LNCaP clone FGC (cell line): ENCODE data around the gene MUC7.

ENCODE experiments used
- DNase-seq: peaks from one replicate; pipeline ENCODE4 v3.0.0-alpha.2; 2011; ENCODE audit warnings: low read depth
- H3K4me3 ChIP-seq: 2 replicates; pipeline ENCODE4 v1.5.1; 2011; ENCODE audit warnings: mild to moderate bottlenecking, low read depth, low read length, control low read depth
- TF ChIP-seq, protein P1 (sequence below): IDR thresholded peaks from 2 replicates; pipeline ENCODE4 v1.5.1; 2012; ENCODE audit warnings: mild to moderate bottlenecking; ENCODE audit not compliant: control insufficient read depth, insufficient read depth; ENCODE audit errors: extremely low read depth

MUC7 gene

GRCh38 chr4:70505151-70505748 is 33.3 kb downstream of the MUC7 start:
- TF ChIP-seq, protein P1, sequence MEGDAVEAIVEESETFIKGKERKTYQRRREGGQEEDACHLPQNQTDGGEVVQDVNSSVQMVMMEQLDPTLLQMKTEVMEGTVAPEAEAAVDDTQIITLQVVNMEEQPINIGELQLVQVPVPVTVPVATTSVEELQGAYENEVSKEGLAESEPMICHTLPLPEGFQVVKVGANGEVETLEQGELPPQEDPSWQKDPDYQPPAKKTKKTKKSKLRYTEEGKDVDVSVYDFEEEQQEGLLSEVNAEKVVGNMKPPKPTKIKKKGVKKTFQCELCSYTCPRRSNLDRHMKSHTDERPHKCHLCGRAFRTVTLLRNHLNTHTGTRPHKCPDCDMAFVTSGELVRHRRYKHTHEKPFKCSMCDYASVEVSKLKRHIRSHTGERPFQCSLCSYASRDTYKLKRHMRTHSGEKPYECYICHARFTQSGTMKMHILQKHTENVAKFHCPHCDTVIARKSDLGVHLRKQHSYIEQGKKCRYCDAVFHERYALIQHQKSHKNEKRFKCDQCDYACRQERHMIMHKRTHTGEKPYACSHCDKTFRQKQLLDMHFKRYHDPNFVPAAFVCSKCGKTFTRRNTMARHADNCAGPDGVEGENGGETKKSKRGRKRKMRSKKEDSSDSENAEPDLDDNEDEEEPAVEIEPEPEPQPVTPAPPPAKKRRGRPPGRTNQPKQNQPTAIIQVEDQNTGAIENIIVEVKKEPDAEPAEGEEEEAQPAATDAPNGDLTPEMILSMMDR = peak; percentile 97
- DNase-seq = peak; percentile 52

GRCh38 chr4:70508801-70509200 is 36.8 kb downstream of the MUC7 start:
- TF ChIP-seq, protein P1 = no peak
- no peak overlapping the region for H3K4me3 ChIP-seq
- no peak for DNase-seq

More at GRCh38 chr4:70505151-70505748, 33.3 kb downstream of the MUC7 start:
- no peak overlapping the region for H3K4me3 ChIP-seq

DNA sequence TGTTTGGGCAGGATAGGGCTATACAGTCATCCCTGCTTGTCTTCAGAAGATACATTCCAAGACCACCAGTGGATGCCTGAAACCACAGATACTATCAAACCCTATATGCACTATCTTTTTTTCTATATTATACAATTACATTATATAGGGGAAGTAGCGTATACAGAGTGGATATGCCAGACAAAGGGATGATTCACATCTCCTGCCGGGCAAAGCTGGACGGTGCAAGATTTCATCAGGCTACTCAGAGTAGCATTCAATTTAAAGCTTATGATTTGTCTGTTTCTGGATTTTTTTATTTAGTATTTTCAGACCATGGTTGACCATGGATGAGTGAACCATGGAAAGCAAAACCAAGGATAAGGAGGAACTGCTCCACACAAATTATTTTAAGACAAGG is 39.4 kb downstream of the MUC7 start:
- TF ChIP-seq, protein P1 = no peak
- no peak for DNase-seq
- no peak overlapping the region for H3K4me3 ChIP-seq

GRCh38 chr4:70515367-70516250 is 43.6 kb downstream of the MUC7 start:
- TF ChIP-seq, protein P1 = no peak
- no peak for DNase-seq
- no peak overlapping the region for H3K4me3 ChIP-seq

DNA sequence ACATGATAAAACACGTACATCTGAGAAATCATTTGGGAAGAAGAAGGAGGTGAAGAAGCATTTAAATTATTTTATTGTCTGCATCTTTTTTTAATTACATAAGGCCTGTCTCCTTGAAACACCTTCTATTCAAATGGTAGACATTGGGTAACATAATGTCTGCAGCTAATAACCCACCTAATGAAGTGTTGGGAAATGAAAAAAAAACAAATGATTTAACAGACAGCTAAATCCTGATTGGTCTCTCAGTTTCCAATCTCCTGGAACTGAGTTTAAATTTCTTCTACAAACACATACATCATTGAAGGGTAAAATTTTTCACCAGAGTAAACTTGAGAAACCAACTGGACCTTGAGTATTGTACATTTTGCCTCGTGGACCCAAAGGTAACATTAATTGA is 46.3 kb downstream of the MUC7 start, which contains the start of gene AMTN:
Gene AMTN (plus strand): TSS at position 301 of the 400 bp plus-strand sequence. CDS start 209 bp downstream, outside the sequence.
- DNase-seq = no peak
- no peak within 1 kb of the TSS for H3K4me3 ChIP-seq
- TF ChIP-seq, protein P1 = no peak

DNA sequence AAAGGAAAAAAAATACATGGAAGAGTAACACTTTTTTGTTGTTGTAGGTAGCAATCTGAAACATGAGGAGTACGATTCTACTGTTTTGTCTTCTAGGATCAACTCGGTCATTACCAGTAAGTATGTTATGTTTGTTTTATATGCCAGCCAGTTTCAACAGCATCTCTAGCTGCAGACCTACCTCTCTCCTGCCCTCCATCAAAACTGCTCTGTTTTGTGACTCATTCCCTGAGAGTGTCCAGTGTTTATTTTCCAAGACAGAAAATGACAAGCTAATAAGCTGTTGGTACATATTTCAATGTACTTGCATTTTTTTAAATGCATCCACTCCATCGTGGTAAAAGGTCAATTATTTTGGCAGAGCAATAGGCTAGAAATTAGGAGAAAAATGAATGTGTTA is 46.7 kb downstream of the MUC7 start:
- TF ChIP-seq, protein P1 = no peak
- DNase-seq = no peak
- H3K4me3 ChIP-seq = no peak overlapping the region

DNA sequence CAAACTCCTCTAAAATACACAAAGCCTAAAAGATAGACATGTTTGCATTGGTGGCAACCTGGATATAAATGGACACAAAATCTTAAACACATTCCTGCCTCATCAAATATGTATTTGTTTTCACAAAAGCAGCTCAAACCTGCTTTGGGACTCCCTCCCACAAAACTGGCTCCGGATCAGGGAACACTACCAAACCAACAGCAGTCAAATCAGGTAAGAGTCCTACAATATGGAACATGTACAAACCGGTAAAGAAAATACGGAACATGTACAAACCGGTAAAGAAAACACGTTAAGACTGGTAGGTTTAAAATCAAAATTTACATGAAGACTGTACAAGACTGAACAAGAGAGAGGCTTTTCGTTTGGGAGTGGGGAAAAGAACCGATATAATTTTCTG is 50.6 kb downstream of the MUC7 start:
- H3K4me3 ChIP-seq = peak overlapping the region; percentile 21; the same call in 1 of the 2 replicates
- peak; percentile 88 for DNase-seq
- TF ChIP-seq, protein P1 = no peak
